ENCODE data around the gene TSC22D4. TPM values are rescaled to one million over a fixed set of nuclear protein-coding genes. Genes with fewer than 3 reads are reported as not detected.

Gene TSC22D4
- total and polyA plus RNA-seq, 2 experiments from 2014 or later = 26.2 to 89.6 TPM

DNA sequence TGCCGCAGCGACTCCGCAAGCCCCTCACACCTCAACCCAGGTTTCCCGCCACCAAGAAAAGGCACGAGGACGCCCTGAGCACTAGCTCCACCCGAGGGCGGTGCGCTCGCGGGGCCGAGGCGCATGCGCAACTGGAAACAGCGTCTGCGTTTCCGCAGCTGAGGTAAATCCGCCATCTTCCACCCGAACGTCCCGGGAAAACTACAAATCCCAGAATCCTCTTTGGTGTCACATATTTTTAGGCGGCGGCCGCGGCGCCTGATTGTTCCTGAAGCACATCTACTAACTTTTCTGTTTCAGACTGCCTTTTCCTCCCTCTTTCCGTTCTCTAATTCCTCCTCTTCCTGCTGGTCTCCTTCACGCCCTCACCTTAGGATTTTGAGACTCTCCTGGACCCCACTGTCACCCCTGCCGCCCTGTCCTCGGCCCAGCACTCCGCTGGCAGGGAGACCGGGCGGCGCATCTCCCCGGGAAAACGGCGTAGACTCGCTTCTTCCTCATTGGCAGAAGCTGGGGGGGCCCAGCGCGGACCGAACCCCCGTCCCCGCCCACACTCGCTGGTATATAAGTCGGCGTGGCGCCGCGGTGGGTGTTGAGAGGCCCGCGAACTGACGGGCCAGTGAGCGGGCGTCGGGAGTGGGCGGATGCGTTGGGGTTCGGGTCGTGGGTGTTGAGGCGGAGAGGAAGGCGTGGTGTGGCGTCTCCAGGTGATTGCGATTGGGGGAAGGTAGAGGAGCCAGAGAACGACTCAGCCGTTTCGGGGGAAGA is 50.6 kb downstream of the TSC22D4 start, which contains the start of gene ZCWPW1:
Gene ZCWPW1 (minus strand): TSS at position 505 of the 768 bp plus-strand sequence. CDS start 8,054 bp downstream, outside the sequence.
- TF ChIP-seq EZH2phosphoT487 (IDR thresholded peaks at IDR 0.05; ENCODE audit: low read depth, severe bottlenecking, unreplicated experiment) = no peak
- TF ChIP-seq CTCF (IDR thresholded peaks at IDR 0.05; ENCODE audit: poor library complexity) = no peak
- no peak for TF ChIP-seq EZH2 (IDR thresholded peaks at IDR 0.05; ENCODE audit: borderline replicate concordance)
- Histone ChIP-seq H3K79me2 (peaks cover 31% of the 10 kb centered on the region), H3K4me1 (ENCODE audit: insufficient read depth) (peaks cover 22% of the 10 kb centered on the region), H3K9me2 (replicated peaks; ENCODE audit: insufficient read depth) (no peaks in the 10 kb centered on the region), H3K36me3 (replicated peaks; ENCODE audit: insufficient read depth, low read depth) (no peaks in the 10 kb centered on the region), H2AFZ (peak within 1 kb of the TSS; percentile 70), H3K9me3 (ENCODE audit: low read depth) (no peaks in the 10 kb centered on the region), H3K4me2 (peak within 1 kb of the TSS; percentile 75), H3K4me3 (peak within 1 kb of the TSS; percentile 36), H4K20me1 (ENCODE audit: insufficient read depth, poor library complexity, severe bottlenecking) (peaks cover 3% of the 10 kb centered on the region), H3K27me3 (no peaks in the 10 kb centered on the region), H3K27ac (peak within 1 kb of the TSS; percentile 98)
- WGBS (ENCODE audit: low lambda C conversion rate, missing lambda C conversion rate) = 2% methylated on average over 66 of the region's 66 CpGs
- DNase-seq (ENCODE audit: low spot score) = peak; percentile 96

DNA sequence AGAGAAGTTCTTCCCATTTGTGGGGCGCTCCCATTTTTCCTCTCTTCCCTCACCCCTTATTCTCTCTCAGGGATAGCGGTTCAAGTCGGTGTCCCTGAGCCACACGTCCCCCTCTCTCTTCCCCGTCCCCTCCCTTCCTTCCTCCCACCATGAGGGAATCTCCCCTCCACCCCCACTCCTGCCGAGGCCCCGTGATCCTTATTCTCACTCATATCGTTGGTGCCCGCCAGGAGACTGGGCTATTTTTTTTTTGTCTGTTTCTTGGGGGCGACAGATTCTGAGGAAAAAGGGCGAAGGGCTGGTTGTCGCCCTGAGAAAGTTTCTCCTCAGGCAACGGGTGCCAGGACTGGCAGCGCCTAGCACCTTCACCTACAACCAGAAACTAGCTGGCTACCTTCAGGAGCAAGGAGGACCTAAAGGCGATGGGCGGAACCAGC is 51.2 kb downstream of the TSC22D4 start:
- H3K79me2 ChIP-seq = peaks cover 29% of the 10 kb centered on the region
- H3K9me3 ChIP-seq (ENCODE audit: low read depth) = no peaks in the 10 kb centered on the region
- no peaks in the 10 kb centered on the region for H3K9me2 ChIP-seq (replicated peaks; ENCODE audit: insufficient read depth)
- peak overlapping the region; percentile 98 for H3K27ac ChIP-seq
- no peaks in the 10 kb centered on the region for H3K27me3 ChIP-seq
- H3K4me2 ChIP-seq = peak overlapping the region; percentile 75
- 74% methylated on average over 12 of the region's 16 CpGs for WGBS (ENCODE audit: low lambda C conversion rate, missing lambda C conversion rate)
- no peak overlapping the region for H3K4me3 ChIP-seq
- peak overlapping the region; percentile 70 for H2AFZ ChIP-seq
- H4K20me1 ChIP-seq (ENCODE audit: insufficient read depth, poor library complexity, severe bottlenecking) = peaks cover 3% of the 10 kb centered on the region
- no peaks in the 10 kb centered on the region for H3K36me3 ChIP-seq (replicated peaks; ENCODE audit: insufficient read depth, low read depth)
- TF ChIP-seq CTCF (IDR thresholded peaks at IDR 0.05; ENCODE audit: poor library complexity) (no peak), EZH2 (IDR thresholded peaks at IDR 0.05; ENCODE audit: borderline replicate concordance) (no peak), EZH2phosphoT487 (IDR thresholded peaks at IDR 0.05; ENCODE audit: low read depth, severe bottlenecking, unreplicated experiment) (no peak)
- H3K4me1 ChIP-seq (ENCODE audit: insufficient read depth) = peaks cover 22% of the 10 kb centered on the region
- DNase-seq (ENCODE audit: low spot score) = no peak

DNA sequence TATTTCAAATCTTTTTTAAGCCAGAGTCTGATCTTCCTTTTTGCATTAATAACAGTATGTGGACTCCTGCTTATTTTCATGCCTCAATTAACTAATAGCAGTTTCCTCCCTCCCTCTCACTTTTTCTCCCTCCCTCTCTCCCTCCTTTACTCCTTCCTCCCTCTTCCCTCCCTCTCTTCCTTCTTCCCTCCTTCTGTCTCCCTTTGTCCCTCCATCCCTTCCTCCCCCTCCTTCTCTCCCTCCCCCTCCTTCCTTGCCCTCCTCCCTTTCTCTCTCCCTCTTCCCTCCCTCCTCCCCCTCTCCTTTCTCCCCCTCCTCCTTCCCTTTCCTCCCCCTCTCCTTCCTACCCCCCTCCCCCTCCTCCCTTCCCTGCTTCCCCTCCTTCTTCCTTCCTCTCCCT is 52.5 kb downstream of the TSC22D4 start:
- Histone ChIP-seq H3K4me3 (no peak overlapping the region), H3K9me2 (replicated peaks; ENCODE audit: insufficient read depth) (no peaks in the 10 kb centered on the region), H3K36me3 (replicated peaks; ENCODE audit: insufficient read depth, low read depth) (no peaks in the 10 kb centered on the region), H3K27me3 (no peaks in the 10 kb centered on the region), H3K4me1 (ENCODE audit: insufficient read depth) (peaks cover 12% of the 10 kb centered on the region), H3K4me2 (no peak overlapping the region), H3K27ac (no peak overlapping the region), H3K79me2 (peaks cover 16% of the 10 kb centered on the region), H4K20me1 (ENCODE audit: insufficient read depth, poor library complexity, severe bottlenecking) (no peaks in the 10 kb centered on the region), H3K9me3 (ENCODE audit: low read depth) (no peaks in the 10 kb centered on the region), H2AFZ (no peak overlapping the region)
- TF ChIP-seq EZH2phosphoT487 (IDR thresholded peaks at IDR 0.05; ENCODE audit: low read depth, severe bottlenecking, unreplicated experiment) = no peak
- no peak for TF ChIP-seq EZH2 (IDR thresholded peaks at IDR 0.05; ENCODE audit: borderline replicate concordance)
- no peak for TF ChIP-seq CTCF (IDR thresholded peaks at IDR 0.05; ENCODE audit: poor library complexity)
- no peak for DNase-seq (ENCODE audit: low spot score)
